Keratinocyte (primary cell): Measurements from ENCODE around the gene TLE1. TPM values are rescaled to one million over a fixed set of nuclear protein-coding genes. Genes with fewer than 3 reads are reported as not detected.

Source experiments
- DNase-seq: peaks from one replicate; pipeline ENCODE4 v3.0.0-alpha.2; 2011; ENCODE audit warnings: low read depth, missing footprints, low spot score
- FAIRE-seq: peaks from 2 replicates; lab custom pipeline; 2011; peaks lifted over from hg19 to GRCh38; lab: Jason Lieb, UNC
- H2AFZ ChIP-seq: 2 replicates; pipeline ENCODE4 v1.6.0; 2012; ENCODE audit warnings: low read length, control low read depth, inconsistent platforms; ENCODE audit not compliant: control insufficient read depth
- H3K27ac ChIP-seq: 2 replicates; pipeline ENCODE4 v1.5.1; 2011; ENCODE audit warnings: low read length; ENCODE audit not compliant: control insufficient read depth, insufficient read depth
- H3K27me3 ChIP-seq: 3 replicates; pipeline ENCODE4 v1.6.0; 2011; ENCODE audit warnings: low read length; ENCODE audit not compliant: control insufficient read depth, insufficient read depth; ENCODE audit errors: extremely low read depth
- H3K36me3 ChIP-seq, 2 experiments: 2 replicates in 1 of 2; 3 replicates in 1 of 2; pipeline ENCODE4 v1.5.1; 2011; ENCODE audit warnings: low read length in 2 of 2, mild to moderate bottlenecking in 1 of 2; ENCODE audit not compliant: control insufficient read depth in 2 of 2, insufficient read depth in 2 of 2; ENCODE audit errors: extremely low read depth in 1 of 2
- H3K4me1 ChIP-seq: 3 replicates; pipeline ENCODE4 v1.5.1; 2011; ENCODE audit warnings: low read length; ENCODE audit not compliant: control insufficient read depth, insufficient read depth; ENCODE audit errors: extremely low read depth
- H3K4me2 ChIP-seq: 3 replicates; pipeline ENCODE4 v1.6.0; 2011; ENCODE audit warnings: low read depth, low read length; ENCODE audit not compliant: control insufficient read depth, insufficient read depth; ENCODE audit errors: extremely low read depth
- H3K4me3 ChIP-seq, 3 experiments: fragments of 200-600 bp in 1 of 3; sonication (generic) in 1 of 3; 2 replicates in 2 of 3; 3 replicates in 1 of 3; pipeline ENCODE4 v1.5.1; 2011 to 2016; ENCODE audit warnings: low read length in 3 of 3, mild to moderate bottlenecking in 3 of 3, control low read depth in 2 of 3, inconsistent platforms in 1 of 3, low read depth in 1 of 3, mixed read lengths in 1 of 3, mixed run types in 1 of 3, moderate library complexity in 1 of 3; ENCODE audit not compliant: control insufficient read depth in 2 of 3, insufficient read depth in 2 of 3; ENCODE audit errors: extremely low read depth in 1 of 3
- H3K79me2 ChIP-seq: 2 replicates; pipeline ENCODE4 v1.6.0; 2012; ENCODE audit warnings: low read length; ENCODE audit not compliant: control insufficient read depth, insufficient read depth
- H3K9ac ChIP-seq: 3 replicates; pipeline ENCODE4 v1.6.0; 2011; ENCODE audit warnings: low read length; ENCODE audit not compliant: control insufficient read depth, insufficient read depth; ENCODE audit errors: extremely low read depth
- H3K9me1 ChIP-seq: 3 replicates; pipeline ENCODE4 v1.6.0; 2011; ENCODE audit warnings: low read length; ENCODE audit not compliant: control insufficient read depth, insufficient read depth; ENCODE audit errors: extremely low read depth
- H3K9me3 ChIP-seq: 2 replicates; pipeline ENCODE4 v1.5.1; 2012; ENCODE audit warnings: low read depth, low read length; ENCODE audit not compliant: control insufficient read depth
- H4K20me1 ChIP-seq: 3 replicates; pipeline ENCODE4 v1.6.0; 2011; ENCODE audit warnings: low read length; ENCODE audit not compliant: control insufficient read depth, insufficient read depth; ENCODE audit errors: extremely low read depth
- EZH2 ChIP-seq: IDR thresholded peaks from one replicate; pipeline ENCODE4 v1.6.1; 2012; ENCODE audit warnings: inconsistent platforms, mild to moderate bottlenecking, low read length, moderate library complexity
- dilution Hi-C: fragments of 300-500 bp; cut with MboI; formaldehyde crosslinking; loops from one replicate; pipeline ENCODE4 v1.7.0; 2020; ENCODE audit warnings: low sequenced_read_pairs; ENCODE audit not compliant: extremely low pct_ligation_motif_present
- polyA plus RNA-seq, 5 experiments: library from polyadenylated mRNA; depleted of rRNA in 3 of 5; stranded (reverse) in 3 of 5; stranded (forward) in 1 of 5; unstranded in 1 of 5; fragments of >200 nt; gene quantifications; 1 replicate in 1 of 5; 2 replicates in 3 of 5; 3 replicates in 1 of 5; pipeline versions ENCODE4 v1.2.1 to v1.2.3, GENCODE V29; 2011 to 2012; ENCODE audit warnings: missing spikeins in 2 of 5, low read depth in 1 of 5, low replicate concordance in 1 of 5
- TF ChIP-seq, protein P1 (sequence below), 3 experiments: IDR thresholded peaks in 1 of 3; conservative IDR thresholded peaks in 1 of 3; optimal IDR thresholded peaks in 1 of 3; 2 replicates in 2 of 3; 3 replicates in 1 of 3; pipeline versions ENCODE3 to v1.5.1; 2011; ENCODE audit warnings: low read length in 3 of 3, mild to moderate bottlenecking in 3 of 3, moderate library complexity in 2 of 3, control low read depth in 1 of 3, inconsistent platforms in 1 of 3; ENCODE audit not compliant: insufficient read depth in 2 of 3; ENCODE audit errors: extremely low read depth in 1 of 3

The TLE1 gene
- polyA plus RNA-seq, 1 donor (not counting 4 experiments of a cell fraction or from before 2014, with no cell fraction given): 29.6 TPM

DNA sequence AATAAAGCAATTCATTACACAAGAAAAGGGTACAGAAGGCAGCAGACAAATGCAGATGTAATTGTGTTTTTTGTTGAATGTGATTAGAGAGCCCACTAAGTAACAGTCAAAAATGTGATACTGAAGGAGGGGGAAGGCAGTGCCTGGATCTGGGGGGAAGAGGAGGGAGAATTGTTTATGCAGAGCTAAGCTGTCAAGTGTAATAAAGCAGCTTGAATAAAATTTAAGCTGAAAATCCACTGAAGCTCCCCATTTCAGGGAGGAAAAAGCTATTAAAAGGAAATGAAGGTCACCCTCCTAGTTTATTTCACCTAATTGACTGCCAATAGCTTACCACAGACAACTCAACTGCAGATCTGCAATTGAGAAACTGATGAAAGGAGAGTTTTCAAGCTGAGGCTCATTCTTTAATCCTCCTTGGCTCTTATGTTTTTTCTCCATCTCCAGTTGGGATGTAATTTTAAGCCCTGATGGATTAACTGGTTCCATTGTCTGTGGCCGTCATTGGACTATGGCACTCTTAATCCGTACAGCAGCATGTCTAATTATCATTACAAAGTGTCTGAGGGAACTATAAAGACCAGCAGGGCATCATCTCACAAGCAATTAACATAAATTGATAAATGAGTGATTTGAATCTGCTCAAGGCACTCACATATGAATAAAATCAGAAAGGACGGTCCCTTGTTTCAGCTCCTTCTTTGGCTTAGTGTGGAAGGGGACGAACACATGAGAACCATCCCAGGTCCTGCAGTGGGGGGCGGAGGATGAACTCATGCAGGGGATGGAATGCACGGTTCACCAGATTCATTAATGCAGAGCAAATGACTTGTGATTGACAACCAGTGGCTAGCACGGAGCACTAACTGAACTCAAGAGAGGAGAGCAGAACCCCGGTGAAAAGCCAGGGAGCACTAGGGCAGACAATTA, 38.5 kb downstream of the TLE1 start:
- Histone ChIP-seq H3K9me1 (no peaks in the 10 kb centered on the region), H3K36me3 (peaks cover 7 to 14% of the 10 kb centered on the region in 2 experiments), H3K4me1 (peaks cover 4% of the 10 kb centered on the region), H3K9me3 (no peaks in the 10 kb centered on the region), H3K4me2 (no peak overlapping the region), H3K27ac (no peak overlapping the region), H3K4me3 (no peak overlapping the region), H4K20me1 (no peaks in the 10 kb centered on the region), H3K9ac (no peak overlapping the region), H3K79me2 (peaks cover 25% of the 10 kb centered on the region), H2AFZ (no peak overlapping the region), H3K27me3 (no peaks in the 10 kb centered on the region)
- DNase-seq (no peak), FAIRE-seq (no peak)
- TF ChIP-seq EZH2: no peak
- TF ChIP-seq, protein P1, sequence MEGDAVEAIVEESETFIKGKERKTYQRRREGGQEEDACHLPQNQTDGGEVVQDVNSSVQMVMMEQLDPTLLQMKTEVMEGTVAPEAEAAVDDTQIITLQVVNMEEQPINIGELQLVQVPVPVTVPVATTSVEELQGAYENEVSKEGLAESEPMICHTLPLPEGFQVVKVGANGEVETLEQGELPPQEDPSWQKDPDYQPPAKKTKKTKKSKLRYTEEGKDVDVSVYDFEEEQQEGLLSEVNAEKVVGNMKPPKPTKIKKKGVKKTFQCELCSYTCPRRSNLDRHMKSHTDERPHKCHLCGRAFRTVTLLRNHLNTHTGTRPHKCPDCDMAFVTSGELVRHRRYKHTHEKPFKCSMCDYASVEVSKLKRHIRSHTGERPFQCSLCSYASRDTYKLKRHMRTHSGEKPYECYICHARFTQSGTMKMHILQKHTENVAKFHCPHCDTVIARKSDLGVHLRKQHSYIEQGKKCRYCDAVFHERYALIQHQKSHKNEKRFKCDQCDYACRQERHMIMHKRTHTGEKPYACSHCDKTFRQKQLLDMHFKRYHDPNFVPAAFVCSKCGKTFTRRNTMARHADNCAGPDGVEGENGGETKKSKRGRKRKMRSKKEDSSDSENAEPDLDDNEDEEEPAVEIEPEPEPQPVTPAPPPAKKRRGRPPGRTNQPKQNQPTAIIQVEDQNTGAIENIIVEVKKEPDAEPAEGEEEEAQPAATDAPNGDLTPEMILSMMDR (optimal IDR thresholded peaks at IDR 0.05 in 1 of 3, IDR thresholded peaks at IDR 0.05 in 1 of 3, conservative IDR thresholded peaks at IDR 0.05 in 1 of 3; ENCODE audit: extremely low read depth in 1 of 3, insufficient read depth in 2 of 3, low read length in 3 of 3): no peak
- dilution Hi-C loops: no loop called here

DNA sequence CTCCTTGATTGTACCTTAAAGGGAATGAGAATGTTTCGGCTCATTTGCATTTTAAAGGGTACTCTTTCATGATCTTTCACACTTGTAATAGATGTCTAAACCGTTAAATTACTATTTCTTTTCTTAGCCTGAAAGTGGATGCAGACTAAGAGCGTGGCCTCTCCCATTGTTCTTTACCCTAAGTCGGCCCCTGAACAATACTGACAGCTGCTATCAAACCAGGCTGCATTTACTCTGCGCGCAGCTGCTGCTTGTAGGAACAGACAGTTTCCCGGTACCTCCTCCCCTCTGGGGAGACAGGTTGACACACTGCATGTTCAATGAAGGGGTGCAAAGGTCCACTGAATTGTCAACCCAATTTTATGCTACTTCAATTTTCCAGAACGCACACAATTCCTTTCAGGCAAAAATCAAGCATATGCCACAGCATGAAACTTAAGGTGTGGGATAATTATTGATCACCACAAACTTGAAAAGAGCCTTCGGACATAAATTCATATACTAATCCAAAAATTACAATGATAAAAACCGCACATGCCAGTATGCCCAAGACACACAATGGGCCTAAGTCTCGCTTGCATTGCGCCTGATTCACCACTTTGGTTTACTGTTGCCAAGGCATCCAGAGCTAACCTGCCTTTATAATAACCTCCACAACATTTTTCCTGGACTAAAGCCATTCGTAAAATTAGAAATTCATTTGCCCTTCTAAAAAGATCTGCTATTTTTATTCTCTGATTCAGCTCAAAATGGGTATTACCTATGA, 39.7 kb downstream of the TLE1 start:
- no peaks in the 10 kb centered on the region for H3K9me3 ChIP-seq
- no peaks in the 10 kb centered on the region for H3K9me1 ChIP-seq
- H3K9ac ChIP-seq: no peak overlapping the region
- no peak overlapping the region for H3K4me2 ChIP-seq
- peaks cover 4% of the 10 kb centered on the region for H3K4me1 ChIP-seq
- peaks cover 14% of the 10 kb centered on the region for H3K79me2 ChIP-seq
- no peak overlapping the region for H3K27ac ChIP-seq
- H3K4me3 ChIP-seq: no peak overlapping the region
- dilution Hi-C loops: no loop called here
- H3K27me3 ChIP-seq: no peaks in the 10 kb centered on the region
- DNase-seq: no peak
- peaks cover 7 to 14% of the 10 kb centered on the region in 2 experiments for H3K36me3 ChIP-seq
- no peak overlapping the region for H2AFZ ChIP-seq
- TF ChIP-seq EZH2: no peak
- H4K20me1 ChIP-seq: no peaks in the 10 kb centered on the region
- no peak for FAIRE-seq
